Lung (tissue), 12 donors: ENCODE data around the gene DACT3. TPM values are rescaled to one million over a fixed set of nuclear protein-coding genes. Genes with fewer than 3 reads are reported as not detected.
A peak's percentile ranks its signal among the peaks of the same experiment; 100 is the strongest.

ENCODE experiments used
- ATAC-seq: fragments of 200-7000 bp; cut with Tn5 transposase; one replicate; pipeline ENCODE4 v1.9.1; 2020; ENCODE audit warnings: moderate number of reproducible peaks; ENCODE audit not compliant: insufficient read depth, low FRiP score
- DNase-seq, 3 donors: peaks; one replicate each; pipeline ENCODE4 v3.0.0-alpha.2; 2013 to 2017
- H3K27ac ChIP-seq, 2 donors: one replicate each; pipeline ENCODE4 v1.5.1; 2013; ENCODE audit warnings: mild to moderate bottlenecking in 2 of 2, moderate library complexity in 2 of 2, control low read depth in 1 of 2, inconsistent platforms in 1 of 2, low read depth in 1 of 2, low read length in 1 of 2
- H3K27me3 ChIP-seq, 3 donors: one replicate each; pipeline ENCODE4 v1.5.1; 2013; ENCODE audit warnings: low read length in 2 of 3; ENCODE audit not compliant: control insufficient read depth in 3 of 3, insufficient read depth in 3 of 3
- H3K36me3 ChIP-seq, 4 donors: one replicate each; pipeline ENCODE4 v1.5.1; 2013; ENCODE audit warnings: low read length in 4 of 4, mild to moderate bottlenecking in 1 of 4, moderate library complexity in 1 of 4; ENCODE audit not compliant: control insufficient read depth in 4 of 4, insufficient read depth in 4 of 4
- H3K4me1 ChIP-seq, 5 donors: one replicate each; pipeline ENCODE4 v1.5.1; 2013; ENCODE audit warnings: low read length in 5 of 5, mild to moderate bottlenecking in 2 of 5, moderate library complexity in 1 of 5; ENCODE audit not compliant: control insufficient read depth in 5 of 5, insufficient read depth in 5 of 5
- H3K4me3 ChIP-seq: one replicate; pipeline ENCODE4 v1.5.1; 2013; ENCODE audit warnings: mild to moderate bottlenecking, control low read depth, moderate library complexity
- H3K9ac ChIP-seq, 2 donors: one replicate each; pipeline ENCODE4 v1.5.1; 2013; ENCODE audit warnings: low read length in 2 of 2, control low read depth in 1 of 2; ENCODE audit not compliant: insufficient read depth in 1 of 2
- H3K9me3 ChIP-seq, 4 donors: one replicate each; pipeline ENCODE4 v1.5.1; 2013; ENCODE audit warnings: low read length in 3 of 4, mild to moderate bottlenecking in 1 of 4, moderate library complexity in 1 of 4; ENCODE audit not compliant: control insufficient read depth in 4 of 4, insufficient read depth in 3 of 4
- whole genome bisulfite sequencing, 2 donors: extraction: QIAGEN DNeasy Blood & Tissue Kit; methylation state at CpG; one replicate each; pipeline ENCODE4 v1.1.7; 2013; 5-methylcytosine and 5-hydroxymethylcytosine counted together
- polyA plus RNA-seq, 2 donors: library from polyadenylated mRNA; stranded (reverse); fragments of 200-250 nt; gene quantifications; one replicate each; pipeline ENCODE4 v1.2.1, GENCODE V29; 2013
- total RNA-seq, 2 donors: library from RNA; depleted of rRNA in 1 of 2; stranded (reverse); fragments of >200 nt in 1 of 2; gene quantifications; one replicate each; pipeline ENCODE4 v1.2.1, GENCODE V29; 2014 to 2021
- TF ChIP-seq, protein P1 (sequence below): IDR thresholded peaks from 2 replicates; pipeline ENCODE4 v1.5.1; 2012; ENCODE audit warnings: mild to moderate bottlenecking; ENCODE audit errors: control extremely low read depth, extremely low read depth
- donor health status: control.
- donor health status: control.
- donor health status: Bipolar disorder and iron deficiency.
- donor health status: healthy.
- donor health status: DM: yes; HTN: yes; CAD: no.

Gene DACT3
- total and polyA plus RNA-seq, 4 donors: 2.8 to 14.0 (median 5.8) TPM

DNA sequence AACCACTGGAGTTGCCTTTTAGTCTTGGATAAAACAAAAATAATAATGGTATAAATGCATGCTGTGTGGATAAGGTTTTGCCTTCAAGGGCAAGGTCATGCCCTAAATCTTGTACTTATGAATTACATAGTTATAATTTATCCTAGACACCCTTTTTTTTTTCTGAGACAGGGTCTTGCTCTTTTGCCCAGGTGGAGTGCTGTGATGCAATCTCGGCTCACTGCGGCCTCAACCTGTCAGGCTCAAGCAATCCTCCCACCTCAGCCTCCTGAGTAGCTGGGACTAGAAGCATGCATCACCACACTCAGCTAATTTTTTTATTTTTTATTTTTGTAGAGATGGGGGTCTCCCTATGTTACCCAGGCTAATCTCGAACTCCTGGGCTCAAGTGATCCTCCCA lies 7.7 kb upstream of the DACT3 start:
- no peaks in the 10 kb centered on the region for H3K9me3 ChIP-seq
- H3K4me3 ChIP-seq: no peak overlapping the region
- TF ChIP-seq, protein P1, sequence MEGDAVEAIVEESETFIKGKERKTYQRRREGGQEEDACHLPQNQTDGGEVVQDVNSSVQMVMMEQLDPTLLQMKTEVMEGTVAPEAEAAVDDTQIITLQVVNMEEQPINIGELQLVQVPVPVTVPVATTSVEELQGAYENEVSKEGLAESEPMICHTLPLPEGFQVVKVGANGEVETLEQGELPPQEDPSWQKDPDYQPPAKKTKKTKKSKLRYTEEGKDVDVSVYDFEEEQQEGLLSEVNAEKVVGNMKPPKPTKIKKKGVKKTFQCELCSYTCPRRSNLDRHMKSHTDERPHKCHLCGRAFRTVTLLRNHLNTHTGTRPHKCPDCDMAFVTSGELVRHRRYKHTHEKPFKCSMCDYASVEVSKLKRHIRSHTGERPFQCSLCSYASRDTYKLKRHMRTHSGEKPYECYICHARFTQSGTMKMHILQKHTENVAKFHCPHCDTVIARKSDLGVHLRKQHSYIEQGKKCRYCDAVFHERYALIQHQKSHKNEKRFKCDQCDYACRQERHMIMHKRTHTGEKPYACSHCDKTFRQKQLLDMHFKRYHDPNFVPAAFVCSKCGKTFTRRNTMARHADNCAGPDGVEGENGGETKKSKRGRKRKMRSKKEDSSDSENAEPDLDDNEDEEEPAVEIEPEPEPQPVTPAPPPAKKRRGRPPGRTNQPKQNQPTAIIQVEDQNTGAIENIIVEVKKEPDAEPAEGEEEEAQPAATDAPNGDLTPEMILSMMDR: no peak
- WGBS, 2 donors: 88% methylated on average over 3 of the region's 3 CpGs
- H3K9ac ChIP-seq: no peak overlapping the region
- H3K27ac ChIP-seq: no peak overlapping the region
- H3K4me1 ChIP-seq: no peaks in the 10 kb centered on the region
- no peak for DNase-seq
- no peak for ATAC-seq
- peaks cover 0 to 11% (median 6%) of the 10 kb centered on the region in 4 donors for H3K36me3 ChIP-seq
- H3K27me3 ChIP-seq: no peaks in the 10 kb centered on the region

DNA sequence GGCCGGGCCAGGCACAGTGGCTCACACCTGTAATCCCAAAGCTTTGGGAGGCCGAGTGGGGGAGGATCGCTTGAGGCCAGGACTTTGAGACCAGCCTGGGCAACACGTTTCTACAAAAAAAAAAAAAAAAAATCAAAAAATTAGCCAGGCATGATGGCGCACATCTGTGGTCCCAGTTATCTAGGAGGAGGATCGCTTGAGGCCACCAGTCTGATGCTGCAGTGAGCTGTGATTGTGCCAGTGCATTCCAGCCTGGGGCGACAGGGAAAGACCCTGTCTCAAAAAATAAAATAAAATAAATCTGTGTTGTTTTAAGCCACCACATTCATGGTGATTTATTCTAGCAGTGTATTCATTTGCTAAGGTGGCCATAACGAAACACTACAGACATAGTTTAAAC lies 4.1 kb upstream of the DACT3 start:
- no peaks in the 10 kb centered on the region for H3K9me3 ChIP-seq
- no peaks in the 10 kb centered on the region for H3K27me3 ChIP-seq
- 90% methylated on average over 8 of the region's 8 CpGs for WGBS, 2 donors
- DNase-seq: no peak
- no peak for ATAC-seq
- peaks cover 0 to under 1% (median 0%) of the 10 kb centered on the region in 4 donors for H3K36me3 ChIP-seq
- TF ChIP-seq, protein P1: no peak
- H3K9ac ChIP-seq: no peak overlapping the region
- H3K27ac ChIP-seq: no peak overlapping the region
- H3K4me1 ChIP-seq: peaks cover 0 to 10% (median 3%) of the 10 kb centered on the region in 5 donors
- no peak overlapping the region for H3K4me3 ChIP-seq

DNA sequence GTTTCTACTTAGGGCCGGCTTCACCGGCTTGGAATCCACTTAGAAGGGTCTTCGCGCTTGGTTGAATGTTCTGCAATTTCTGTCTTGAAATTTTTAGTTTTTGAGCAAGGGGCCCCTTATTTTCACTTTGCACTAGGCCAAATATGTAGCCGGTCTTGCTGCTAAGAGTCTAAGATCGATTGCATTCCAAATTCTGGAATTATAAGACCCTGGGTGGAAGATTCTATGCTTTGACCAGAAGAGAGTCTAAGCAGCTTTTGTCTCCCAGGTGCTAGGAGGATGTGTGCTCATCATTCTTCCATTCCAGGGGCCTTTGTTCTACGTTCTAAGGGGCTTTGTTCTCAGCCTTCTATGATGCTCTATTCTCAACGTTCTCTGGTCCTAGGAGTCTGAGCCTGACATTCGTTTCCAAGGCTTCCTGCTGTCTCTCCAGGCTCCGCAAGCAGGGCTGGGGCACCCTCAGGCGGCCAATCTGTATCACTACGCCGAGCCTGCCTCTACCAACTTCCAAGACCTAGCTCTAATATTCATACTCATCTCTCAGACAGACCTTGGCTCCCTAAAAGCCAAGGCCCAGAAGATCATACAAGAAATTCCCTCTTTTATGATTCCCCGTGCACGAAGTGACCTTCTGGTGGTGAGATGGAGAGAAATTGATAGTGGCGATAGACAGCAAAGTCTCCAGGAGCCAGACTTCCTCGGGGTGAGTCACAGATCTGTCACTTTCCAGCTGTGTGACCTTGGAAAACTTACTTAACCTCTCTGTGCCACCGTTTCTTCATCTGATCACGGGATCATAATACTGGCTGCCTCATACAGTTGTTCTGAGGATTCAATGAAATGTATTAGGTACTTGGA lies 982 bp upstream of the DACT3 start:
- peak overlapping the region in 1 of 2 donors; percentile 44 for H3K9ac ChIP-seq
- H3K27me3 ChIP-seq: peaks cover 0 to 4% (median 0%) of the 10 kb centered on the region in 3 donors
- peaks cover 0 to 17% (median 4%) of the 10 kb centered on the region in 5 donors for H3K4me1 ChIP-seq
- H3K36me3 ChIP-seq: peaks cover 0 to 11% (median 4%) of the 10 kb centered on the region in 4 donors
- WGBS, 2 donors: 6 to 7% methylated on average over 19 of the region's 19 CpGs
- peak; percentile 90 to 94 (median 93) for DNase-seq
- ATAC-seq: peak; percentile 59
- no peak overlapping the region for H3K4me3 ChIP-seq
- TF ChIP-seq, protein P1: peak; percentile 95
- H3K27ac ChIP-seq: peak overlapping the region; percentile 11 to 63
- no peaks in the 10 kb centered on the region for H3K9me3 ChIP-seq
